HG02885 (cell line): ENCODE measurements around the gene CDK5RAP2.

ENCODE experiments used
- ATAC-seq: cut with Tn5 transposase; IDR thresholded peaks from one replicate; pipeline ENCODE4 v1.9.1; 2021; ENCODE audit warnings: mild to moderate bottlenecking; ENCODE audit not compliant: unreplicated experiment, poor library complexity

CDK5RAP2 gene

GRCh38 chr9:120389867-120390266 is 190.1 kb downstream of the CDK5RAP2 start:
- no peak for ATAC-seq

- ATAC-seq = no peak
These were observed 190.7 kb downstream of the CDK5RAP2 start for GRCh38 chr9:120389300-120389699.

GRCh38 chr9:120388003-120388855 is 191.7 kb downstream of the CDK5RAP2 start:
- no peak for ATAC-seq

DNA sequence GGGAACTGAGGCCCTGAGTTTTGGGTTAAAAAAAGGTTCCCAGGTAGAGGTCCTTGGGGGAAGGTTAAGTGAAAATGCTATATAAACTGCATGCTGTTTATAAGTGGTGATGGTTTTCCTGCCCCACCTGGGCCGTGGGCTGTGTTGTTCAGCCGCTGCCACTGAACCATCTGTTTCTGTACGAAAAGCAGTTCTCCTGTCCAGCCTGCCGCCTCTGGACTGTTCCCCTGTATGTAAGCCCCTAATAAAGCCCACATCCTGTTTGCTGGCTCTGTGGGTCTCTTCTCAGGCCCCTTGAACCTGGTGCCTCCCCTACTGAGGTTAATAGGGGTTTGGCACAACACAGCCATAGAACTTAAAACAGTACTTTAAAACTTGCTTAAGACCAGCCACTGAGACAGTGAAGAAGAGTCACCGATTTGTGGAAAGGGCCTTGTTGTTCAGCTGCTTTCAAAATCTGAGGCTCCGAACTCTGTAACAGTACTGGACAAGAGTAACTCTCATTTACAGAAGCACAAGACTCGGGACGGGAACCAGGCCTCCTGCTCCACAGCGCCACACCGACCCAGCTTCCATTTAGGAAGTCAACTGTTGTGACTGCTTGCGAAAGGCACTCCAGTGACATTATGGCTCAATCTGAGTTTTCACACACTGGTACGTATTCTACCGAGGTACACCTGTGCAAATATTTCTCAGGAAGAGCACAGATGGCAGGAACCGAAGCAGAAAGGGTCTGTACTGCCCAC is 192.5 kb downstream of the CDK5RAP2 start:
- no peak for ATAC-seq

DNA sequence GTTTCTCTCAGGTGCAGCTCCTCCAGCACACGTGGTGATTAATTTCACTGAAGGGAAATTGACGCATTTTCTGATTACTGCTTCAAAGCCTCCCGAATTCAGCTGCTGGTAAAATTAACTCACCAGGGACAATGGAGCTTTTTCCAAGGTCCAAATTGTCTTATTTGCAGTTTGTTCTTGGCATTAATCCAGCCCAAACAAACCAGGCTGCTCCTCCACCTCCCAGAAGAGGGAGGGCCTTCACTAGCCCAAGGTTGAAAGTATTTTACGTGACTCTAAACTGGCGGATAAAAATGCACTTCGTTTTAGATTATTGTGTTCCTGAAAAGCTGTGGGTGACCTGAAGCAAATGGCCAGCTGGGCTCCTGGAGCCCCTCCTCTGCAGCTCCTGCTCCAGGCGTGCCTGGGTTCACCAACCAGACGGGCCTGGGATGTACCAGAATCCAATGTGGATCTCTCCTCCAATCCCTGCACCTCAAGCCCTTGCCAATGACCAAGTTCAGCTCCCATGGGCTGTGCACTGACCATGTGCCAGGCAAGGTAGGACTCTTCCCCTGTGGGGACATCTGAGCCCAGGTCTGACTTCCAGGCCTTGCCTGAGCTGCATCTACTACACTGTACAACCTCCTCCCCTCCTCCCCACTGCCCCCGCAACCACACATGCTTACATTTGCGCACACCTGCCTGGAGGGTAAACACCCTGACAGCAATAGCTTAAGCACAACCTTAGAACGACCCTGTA is 193.4 kb downstream of the CDK5RAP2 start:
- ATAC-seq = no peak

DNA sequence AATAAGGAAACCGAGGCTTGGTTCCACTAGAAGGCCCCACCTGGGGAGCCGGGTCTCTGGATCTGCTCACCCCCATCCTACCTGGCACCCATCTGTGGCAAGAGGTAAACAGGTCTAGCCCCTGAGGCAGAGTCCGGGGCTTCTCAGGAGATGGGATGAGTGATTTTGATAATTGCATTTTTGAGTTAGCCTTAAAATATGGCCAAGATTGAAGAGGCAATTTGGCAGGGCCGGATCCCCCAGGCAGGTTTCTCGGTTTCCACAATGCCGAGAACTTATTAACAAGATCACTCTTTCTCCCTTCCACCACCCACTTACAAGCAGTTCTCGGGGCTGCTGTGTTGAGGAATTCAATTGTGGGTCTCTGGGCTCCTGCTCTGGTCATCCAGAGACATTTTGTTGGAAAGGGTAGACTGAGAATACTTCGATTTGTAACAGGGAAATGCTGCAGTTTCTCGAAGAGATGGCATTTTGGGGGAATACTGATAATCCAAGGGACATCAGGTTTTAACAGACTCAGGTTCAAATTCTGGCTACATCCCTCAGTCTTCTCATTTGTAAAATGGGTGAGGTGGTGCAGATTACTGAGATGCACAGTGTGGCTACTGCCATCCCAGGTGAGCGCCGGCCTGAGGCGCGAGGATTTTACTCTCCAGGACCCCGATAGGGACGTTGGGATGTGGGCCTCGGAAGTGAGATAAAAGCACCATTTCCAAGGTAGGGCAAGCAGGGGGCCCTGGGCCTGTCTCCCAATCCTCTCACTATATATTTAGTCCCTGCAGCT is 194.2 kb downstream of the CDK5RAP2 start:
- ATAC-seq = no peak

- ATAC-seq = no peak
These were observed 195.1 kb downstream of the CDK5RAP2 start for GRCh38 chr9:120384925-120385272.

GRCh38 chr9:120383999-120384924 is 195.7 kb downstream of the CDK5RAP2 start:
- ATAC-seq = no peak

- no peak for ATAC-seq
These were observed 196.4 kb downstream of the CDK5RAP2 start for GRCh38 chr9:120383611-120383998.

GRCh38 chr9:120382453-120382852 is 197.5 kb downstream of the CDK5RAP2 start:
- no peak for ATAC-seq

- no peak for ATAC-seq
These were observed 198.1 kb downstream of the CDK5RAP2 start for GRCh38 chr9:120381839-120382238.

GRCh38 chr9:120379611-120380010 is 200.4 kb downstream of the CDK5RAP2 start:
- no peak for ATAC-seq

- no peak for ATAC-seq
These were observed 201.3 kb downstream of the CDK5RAP2 start for GRCh38 chr9:120378680-120379079.

GRCh38 chr9:120377268-120378159 is 202.5 kb downstream of the CDK5RAP2 start:
- no peak for ATAC-seq

GRCh38 chr9:120376101-120376500 is 203.9 kb downstream of the CDK5RAP2 start:
- ATAC-seq = no peak

- no peak for ATAC-seq
These were observed 204.7 kb downstream of the CDK5RAP2 start for GRCh38 chr9:120375316-120375715.

- ATAC-seq = no peak
These were observed 205.2 kb downstream of the CDK5RAP2 start for GRCh38 chr9:120374817-120375216.

DNA sequence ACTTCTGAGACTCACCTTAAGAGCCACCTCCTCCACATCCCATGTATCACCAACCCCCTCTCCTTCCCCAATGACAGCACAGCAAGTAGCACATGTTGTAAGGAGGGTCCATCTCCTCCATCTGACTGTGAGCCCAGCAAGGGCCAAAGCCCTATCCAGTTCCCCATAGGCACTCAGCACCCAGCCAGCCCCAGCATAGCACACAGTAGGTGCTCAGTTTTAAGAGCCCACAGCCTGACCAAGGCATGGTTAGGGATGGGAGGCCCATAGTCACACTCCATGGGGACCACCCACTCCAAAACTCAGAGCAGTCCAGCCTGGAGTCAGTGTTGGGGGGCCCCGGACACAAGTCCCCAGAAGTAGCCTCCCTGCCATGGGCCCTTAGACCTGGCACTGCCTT is 205.7 kb downstream of the CDK5RAP2 start:
- ATAC-seq = no peak
